Activated gamma-delta T cell treated with Interleukin-2 at 50 U/mL for 16 hours (primary cell): ENCODE data around the gene PLB1.

Experiments used
- DNase-seq: peaks from one replicate; pipeline ENCODE4 v3.0.0-alpha.2; 2020

The PLB1 gene

GRCh38 chr2:28566521-28567041, 70.7 kb downstream of the PLB1 start:
- DNase-seq, result peak; percentile 86

GRCh38 chr2:28567061-28567471, 71.2 kb downstream of the PLB1 start:
- no peak for DNase-seq

GRCh38 chr2:28568036-28568435, 72.2 kb downstream of the PLB1 start:
- no peak for DNase-seq

GRCh38 chr2:28568533-28568932, 72.7 kb downstream of the PLB1 start:
- no peak for DNase-seq

GRCh38 chr2:28570431-28570830, 74.6 kb downstream of the PLB1 start:
- no peak for DNase-seq

GRCh38 chr2:28576714-28577113, 80.9 kb downstream of the PLB1 start:
- no peak for DNase-seq

GRCh38 chr2:28577791-28578680, 82.2 kb downstream of the PLB1 start:
- no peak for DNase-seq

GRCh38 chr2:28578774-28579173, 82.9 kb downstream of the PLB1 start:
- DNase-seq, result no peak

- DNase-seq, result no peak
These were observed 83.7 kb downstream of the PLB1 start for GRCh38 chr2:28579606-28580005.

- no peak for DNase-seq
These were observed 84.2 kb downstream of the PLB1 start for GRCh38 chr2:28580078-28580477.

GRCh38 chr2:28581312-28581711, 85.5 kb downstream of the PLB1 start:
- DNase-seq, result no peak

- DNase-seq, result no peak
These were observed 86.3 kb downstream of the PLB1 start for GRCh38 chr2:28582152-28582551.

- DNase-seq, result no peak
These were observed 86.7 kb downstream of the PLB1 start for GRCh38 chr2:28582595-28582994.

- DNase-seq, result peak; percentile 54
These were observed 88.2 kb downstream of the PLB1 start for GRCh38 chr2:28583899-28584553.

GRCh38 chr2:28586867-28587266, 91.0 kb downstream of the PLB1 start:
- DNase-seq, result peak; percentile 69

GRCh38 chr2:28587526-28588291, 91.8 kb downstream of the PLB1 start:
- no peak for DNase-seq

- no peak for DNase-seq
These were observed 92.4 kb downstream of the PLB1 start for GRCh38 chr2:28588292-28588670.

- no peak for DNase-seq
These were observed 94.0 kb downstream of the PLB1 start for GRCh38 chr2:28589746-28590463.

GRCh38 chr2:28590496-28591301, 94.8 kb downstream of the PLB1 start:
- DNase-seq, result no peak

GRCh38 chr2:28591711-28592335, 96.0 kb downstream of the PLB1 start:
- no peak for DNase-seq

GRCh38 chr2:28592481-28592880, 96.6 kb downstream of the PLB1 start:
- DNase-seq, result no peak
